GM12874 (cell line): ENCODE measurements around the gene FUCA1.

Experiments
- CTCF ChIP-seq: IDR thresholded peaks from 2 replicates; pipeline ENCODE4 v1.5.1; 2011; ENCODE audit warnings: low read depth, mild to moderate bottlenecking, control low read depth, low read length, moderate library complexity; ENCODE audit not compliant: insufficient read depth

FUCA1 gene

GRCh38 chr1:23843644-23844043 lies 24.4 kb downstream of the FUCA1 start:
- TF ChIP-seq CTCF, result no peak

DNA sequence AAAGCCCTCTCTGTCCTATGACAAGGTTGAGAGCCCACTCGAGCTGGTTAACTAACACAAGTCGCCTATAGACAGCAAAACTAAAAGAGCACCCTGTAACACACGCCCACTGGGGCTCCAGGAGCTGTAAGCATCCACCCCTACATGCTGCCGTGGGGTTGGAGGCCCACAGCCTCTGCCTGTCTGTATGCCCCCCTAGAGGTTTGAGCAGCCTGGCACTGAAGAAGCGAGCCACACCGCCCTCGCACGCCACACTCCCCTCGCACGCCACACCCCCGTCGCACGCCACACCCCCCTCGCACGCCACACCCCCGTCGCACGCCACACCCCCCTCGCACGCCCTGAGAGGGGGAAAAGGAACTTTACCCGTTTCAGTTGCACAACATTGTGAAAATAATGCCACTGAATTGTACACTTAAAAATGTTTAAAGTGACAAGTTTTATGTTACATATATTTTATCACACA lies 29.7 kb downstream of the FUCA1 start:
- TF ChIP-seq CTCF, result no peak

GRCh38 chr1:23837908-23838307 lies 30.2 kb downstream of the FUCA1 start:
- TF ChIP-seq CTCF, result no peak

GRCh38 chr1:23836037-23836436 lies 32.1 kb downstream of the FUCA1 start:
- TF ChIP-seq CTCF, result no peak

DNA sequence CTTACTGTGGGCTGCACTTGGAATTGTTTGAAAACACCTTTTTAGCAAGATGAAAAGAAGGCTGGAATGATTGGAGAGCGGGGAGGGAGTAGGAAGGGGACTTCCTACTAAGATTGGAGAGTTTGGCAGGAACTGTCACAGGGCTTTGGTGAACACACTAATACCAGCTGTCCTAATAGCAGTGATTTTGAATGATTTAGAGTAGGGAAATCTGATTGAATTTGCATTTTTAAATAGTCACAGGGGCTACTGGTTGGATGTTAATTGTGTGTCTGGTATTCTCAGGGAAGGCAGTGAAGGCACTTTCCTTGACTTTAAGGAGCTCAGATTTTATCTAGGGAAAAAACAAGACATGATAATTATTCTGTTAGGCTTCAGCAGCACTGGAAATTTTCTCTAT lies 40.4 kb downstream of the FUCA1 start:
- no peak for TF ChIP-seq CTCF

GRCh38 chr1:23825762-23826522 lies 42.1 kb downstream of the FUCA1 start:
- no peak for TF ChIP-seq CTCF

DNA sequence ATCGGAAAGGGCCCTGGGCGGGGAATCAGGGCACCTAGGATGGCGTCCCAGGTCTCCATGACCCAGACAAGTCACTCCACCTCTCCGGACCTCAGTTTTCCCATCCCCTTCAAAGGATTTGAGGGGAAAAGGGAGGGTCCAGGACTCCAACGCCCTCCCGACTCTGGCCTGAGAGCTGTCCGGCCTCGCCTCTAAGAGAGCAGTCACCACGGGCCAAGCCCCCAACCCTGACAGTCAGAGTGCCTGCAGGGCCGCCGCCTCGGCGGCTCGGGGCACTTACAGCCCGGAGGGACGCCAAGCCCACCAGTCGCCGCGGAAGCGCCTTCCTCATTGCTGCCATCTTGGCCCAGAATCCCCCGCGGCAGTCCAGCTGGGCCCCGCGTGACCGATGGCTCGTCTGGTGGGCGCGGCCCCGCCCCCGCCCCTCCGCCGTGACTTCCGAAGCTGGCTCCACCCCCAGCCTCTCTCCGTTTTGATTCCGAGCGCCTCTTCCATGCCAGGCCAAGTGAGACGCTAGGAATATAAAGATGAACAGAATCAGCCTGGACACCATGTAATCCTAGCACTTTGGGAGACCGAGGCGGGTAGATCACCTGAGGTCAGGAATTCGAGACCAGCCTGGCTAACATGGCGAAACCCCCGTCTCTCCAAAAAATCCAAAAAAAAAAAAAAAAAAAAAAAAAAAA lies 42.9 kb downstream of the FUCA1 start, which contains the start of gene HMGCL:
Gene HMGCL, minus strand, starts transcription at position 354 of the 686 bp plus-strand sequence. Its CDS starts 14 bp downstream, at position 340.
- no peak for TF ChIP-seq CTCF
